HCT116 (cell line): ENCODE results near the gene FLOT1. TPM values are rescaled to one million over a fixed set of nuclear protein-coding genes. Genes with fewer than 3 reads are reported as not detected.

Experiments used
- total RNA-seq: library from RNA; stranded (reverse); gene quantifications from one replicate; pipeline ENCODE4 v1.2.1, GENCODE V29; 2021; ENCODE audit not compliant: unreplicated experiment

Gene FLOT1
- total RNA-seq, 1 experiment from 2014 or later = 117 TPM

Other genes starting within 250 kb of the FLOT1 start
- gene GNL1, start 186.2 kb downstream of the FLOT1 start, total RNA-seq = 113 TPM
- 16.7 TPM for gene PRR3, start 185.4 kb downstream of the FLOT1 start, total RNA-seq
- gene ABCF1, start 171.2 kb downstream of the FLOT1 start, total RNA-seq = 53.3 TPM
- 104 TPM for gene PPP1R10, start 125.4 kb downstream of the FLOT1 start, total RNA-seq
- 112 TPM for gene MRPS18B, start 124.8 kb downstream of the FLOT1 start, total RNA-seq
- gene ATAT1, start 115.8 kb downstream of the FLOT1 start, total RNA-seq = 19.8 TPM
- 34.8 TPM for gene C6orf136, start 95.6 kb downstream of the FLOT1 start, total RNA-seq
- gene DHX16, start 69.7 kb downstream of the FLOT1 start, total RNA-seq = 46.0 TPM
- 33.6 TPM for gene PPP1R18, start 56.0 kb downstream of the FLOT1 start, total RNA-seq
- gene NRM, start 51.7 kb downstream of the FLOT1 start, total RNA-seq = 13.6 TPM
- gene MDC1, start 25.4 kb downstream of the FLOT1 start, total RNA-seq = 75.8 TPM
- gene TUBB, start 22.3 kb downstream of the FLOT1 start, total RNA-seq = 886 TPM
- 952 TPM for gene IER3, start 1.9 kb upstream of the FLOT1 start, total RNA-seq
- gene DDR1, start 141.8 kb upstream of the FLOT1 start, total RNA-seq = 211 TPM
- gene GTF2H4, start 165.5 kb upstream of the FLOT1 start, total RNA-seq = 59.7 TPM
- gene VARS2, start 171.6 kb upstream of the FLOT1 start, total RNA-seq = 39.8 TPM
- gene SFTA2, start 189.5 kb upstream of the FLOT1 start, total RNA-seq = not detected
- gene MUCL3, start 198.3 kb upstream of the FLOT1 start, total RNA-seq = 0.15 TPM
- gene MUC21, start 241.0 kb upstream of the FLOT1 start, total RNA-seq = not detected